ENCODE results near the gene WNK2. TPM values are rescaled to one million over a fixed set of nuclear protein-coding genes. Genes with fewer than 3 reads are reported as not detected.

The WNK2 gene
- total RNA-seq, 1 experiment from 2014 or later, result 0.14 TPM

DNA sequence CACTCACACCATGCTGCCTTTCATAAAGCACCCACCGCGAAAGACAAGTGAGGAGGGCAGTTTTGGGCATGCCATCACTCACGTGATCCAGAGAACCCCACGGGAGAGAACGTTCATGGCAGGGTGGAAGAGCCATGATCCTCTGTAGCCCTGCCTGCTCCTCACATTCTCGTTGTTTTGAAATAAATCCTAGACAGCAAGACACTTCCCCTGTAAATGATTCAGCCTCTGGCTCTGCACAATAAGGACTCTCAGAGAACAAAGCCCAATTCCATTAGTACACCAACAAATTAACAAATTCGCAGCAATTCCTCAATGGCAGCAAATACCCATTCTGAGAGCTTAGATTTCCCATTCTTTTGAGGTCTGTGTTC is 71.5 kb downstream of the WNK2 start:
- in situ Hi-C loops (cut with HindIII; ENCODE audit: low pct_unique_long_range_greater_than_20kb, low sequenced_read_pairs), result no loop called here
- DNase-seq (ENCODE audit: low read depth), result no peak

DNA sequence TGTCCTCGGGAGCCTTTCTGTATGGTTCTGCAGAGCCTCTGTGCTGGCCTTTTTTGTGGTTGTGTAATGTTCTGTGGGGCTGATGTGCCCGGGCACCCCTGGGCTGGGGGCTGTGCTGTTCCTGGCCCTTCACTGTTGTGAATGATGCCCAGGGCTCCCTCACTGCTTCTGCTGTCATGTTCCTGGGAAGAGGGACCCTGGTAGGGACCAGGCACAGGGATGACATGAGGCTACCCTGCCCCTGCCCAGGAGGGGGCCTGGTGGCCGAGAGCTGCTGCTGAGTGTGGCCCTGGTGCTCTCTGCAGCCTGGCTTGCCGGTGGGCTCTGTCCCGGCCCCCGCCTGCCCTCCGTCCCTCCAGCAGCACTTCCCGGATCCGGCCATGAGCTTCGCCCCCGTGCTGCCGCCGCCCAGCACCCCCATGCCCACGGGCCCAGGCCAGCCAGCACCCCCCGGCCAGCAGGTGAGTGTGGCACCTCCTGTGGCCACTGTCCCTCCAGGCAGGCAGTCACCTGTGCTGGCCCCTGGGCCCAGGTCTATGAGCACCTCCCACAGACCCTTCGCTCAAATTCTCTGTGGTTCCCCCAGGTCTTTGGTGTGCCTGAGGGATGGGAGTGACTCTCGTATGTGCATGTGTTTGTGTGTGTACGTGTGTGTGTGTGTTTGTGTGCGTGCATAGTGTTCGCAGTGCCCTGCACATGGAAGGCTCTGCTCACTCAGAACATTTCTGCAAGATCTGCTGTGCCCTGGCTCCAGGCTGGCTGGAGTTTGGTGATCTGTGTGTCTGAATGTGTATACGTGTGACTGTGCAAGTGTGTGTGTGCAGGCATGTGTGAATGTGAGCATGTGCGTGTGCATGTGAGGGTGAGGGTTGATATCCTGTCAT is 72.3 kb downstream of the WNK2 start:
- DNase-seq (ENCODE audit: low read depth), result no peak
- in situ Hi-C loops (cut with HindIII; ENCODE audit: low pct_unique_long_range_greater_than_20kb, low sequenced_read_pairs), result no loop called here

- in situ Hi-C loops (cut with HindIII; ENCODE audit: low pct_unique_long_range_greater_than_20kb, low sequenced_read_pairs), result no loop called here
- no peak for DNase-seq (ENCODE audit: low read depth)
These were observed 73.2 kb downstream of the WNK2 start for GRCh38 chr9:93256878-93257807.

DNA sequence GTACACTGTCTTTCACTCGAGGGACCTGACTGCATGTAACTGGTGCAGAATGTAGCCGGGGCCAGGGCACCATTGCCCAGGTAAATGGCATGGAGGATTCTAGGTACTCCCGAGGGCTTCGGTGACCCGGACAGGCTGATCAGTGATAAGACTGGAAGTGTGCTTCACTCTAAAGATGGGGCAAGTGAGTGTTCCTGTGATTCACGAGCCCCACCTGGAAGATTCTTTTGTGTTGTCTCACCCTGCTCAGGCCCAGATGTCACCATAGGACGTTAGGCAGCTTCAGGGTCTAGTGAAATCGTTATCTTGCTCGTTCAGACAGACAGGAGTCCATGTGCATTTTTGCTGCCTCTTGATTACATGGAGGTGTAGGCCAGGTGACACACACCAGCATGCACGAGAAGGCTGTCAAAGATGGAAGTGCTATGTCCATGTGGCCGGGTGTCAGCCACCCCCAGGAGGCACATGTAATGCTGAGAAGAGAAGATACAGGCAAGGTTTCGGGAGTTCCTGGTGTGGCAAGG is 73.9 kb downstream of the WNK2 start:
- in situ Hi-C loops (cut with HindIII; ENCODE audit: low pct_unique_long_range_greater_than_20kb, low sequenced_read_pairs), result no loop called here
- no peak for DNase-seq (ENCODE audit: low read depth)

GRCh38 chr9:93258419-93258817 is 74.5 kb downstream of the WNK2 start:
- no peak for DNase-seq (ENCODE audit: low read depth)
- in situ Hi-C loops (cut with HindIII; ENCODE audit: low pct_unique_long_range_greater_than_20kb, low sequenced_read_pairs), result no loop called here

DNA sequence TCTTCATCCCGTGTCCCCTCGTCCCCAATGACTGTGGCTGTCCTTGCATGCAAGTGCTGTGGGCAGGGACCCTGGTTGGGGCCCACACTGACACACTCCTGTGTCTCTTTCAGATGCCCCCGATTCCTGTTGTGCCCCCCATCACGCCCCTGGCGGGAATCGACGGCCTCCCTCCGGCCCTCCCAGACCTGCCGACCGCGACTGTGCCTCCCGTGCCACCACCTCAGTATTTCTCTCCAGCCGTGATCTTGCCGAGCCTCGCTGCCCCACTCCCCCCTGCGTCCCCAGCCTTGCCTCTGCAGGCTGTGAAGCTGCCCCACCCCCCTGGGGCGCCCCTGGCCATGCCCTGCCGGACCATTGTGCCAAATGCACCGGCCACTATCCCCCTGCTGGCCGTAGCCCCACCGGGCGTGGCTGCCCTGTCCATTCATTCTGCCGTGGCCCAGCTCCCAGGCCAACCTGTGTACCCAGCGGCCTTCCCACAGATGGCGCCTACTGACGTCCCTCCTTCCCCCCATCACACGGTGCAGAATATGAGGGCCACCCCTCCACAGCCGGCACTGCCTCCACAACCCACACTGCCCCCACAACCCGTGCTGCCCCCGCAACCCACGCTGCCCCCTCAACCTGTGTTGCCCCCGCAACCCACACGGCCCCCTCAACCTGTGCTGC is 75.0 kb downstream of the WNK2 start:
- in situ Hi-C loops (cut with HindIII; ENCODE audit: low pct_unique_long_range_greater_than_20kb, low sequenced_read_pairs), result no loop called here
- DNase-seq (ENCODE audit: low read depth), result no peak

- in situ Hi-C loops (cut with HindIII; ENCODE audit: low pct_unique_long_range_greater_than_20kb, low sequenced_read_pairs), result no loop called here
- DNase-seq (ENCODE audit: low read depth), result no peak
These were observed 75.7 kb downstream of the WNK2 start for GRCh38 chr9:93259490-93260262.

- in situ Hi-C loops (cut with HindIII; ENCODE audit: low pct_unique_long_range_greater_than_20kb, low sequenced_read_pairs), result no loop called here
- no peak for DNase-seq (ENCODE audit: low read depth)
These were observed 76.5 kb downstream of the WNK2 start for GRCh38 chr9:93260263-93261066.

GRCh38 chr9:93261281-93261680 is 77.3 kb downstream of the WNK2 start:
- no peak for DNase-seq (ENCODE audit: low read depth)
- in situ Hi-C loops (cut with HindIII; ENCODE audit: low pct_unique_long_range_greater_than_20kb, low sequenced_read_pairs), result no loop called here

- in situ Hi-C loops (cut with HindIII; ENCODE audit: low pct_unique_long_range_greater_than_20kb, low sequenced_read_pairs), result no loop called here
- DNase-seq (ENCODE audit: low read depth), result no peak
These were observed 78.0 kb downstream of the WNK2 start for GRCh38 chr9:93261735-93262523.

DNA sequence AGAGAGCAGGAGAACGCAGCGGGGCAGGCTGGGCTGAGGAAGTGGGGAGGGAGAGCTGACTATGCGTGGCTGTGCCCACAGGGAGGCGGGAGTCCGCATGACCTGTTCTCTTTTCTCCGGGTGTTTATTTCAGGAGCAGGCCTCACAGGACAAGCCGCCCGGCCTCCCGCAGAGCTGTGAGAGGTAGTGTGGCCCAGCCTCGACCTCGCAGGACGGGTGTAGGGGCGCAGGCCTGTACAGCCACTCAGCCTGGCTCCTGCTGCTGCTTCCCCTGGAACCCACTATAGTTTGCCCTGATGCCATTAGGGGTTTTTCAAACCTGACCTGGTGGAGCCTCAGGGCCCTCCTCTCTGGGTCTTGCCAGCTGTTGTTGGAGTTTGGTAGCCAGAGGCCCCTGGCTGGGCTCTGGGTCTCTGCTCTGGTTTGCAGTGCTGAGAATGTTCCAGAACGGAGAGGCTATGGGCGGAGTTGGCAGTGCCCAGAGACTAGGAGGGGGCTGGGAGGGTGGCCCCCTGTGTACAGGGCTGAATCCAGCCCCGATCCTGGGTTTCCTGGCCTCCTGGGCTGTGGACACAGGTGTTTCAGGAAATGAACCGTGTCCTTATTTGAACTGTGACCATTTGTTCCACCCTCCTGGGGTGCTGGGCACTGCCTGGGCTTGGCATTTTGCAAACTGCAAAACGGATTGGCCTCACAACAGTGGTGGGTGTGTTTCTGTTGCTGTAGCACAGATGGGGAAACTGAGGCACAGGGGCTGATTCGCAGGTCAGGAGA is 78.8 kb downstream of the WNK2 start:
- in situ Hi-C loops (cut with HindIII; ENCODE audit: low pct_unique_long_range_greater_than_20kb, low sequenced_read_pairs), result no loop called here
- DNase-seq (ENCODE audit: low read depth), result no peak

DNA sequence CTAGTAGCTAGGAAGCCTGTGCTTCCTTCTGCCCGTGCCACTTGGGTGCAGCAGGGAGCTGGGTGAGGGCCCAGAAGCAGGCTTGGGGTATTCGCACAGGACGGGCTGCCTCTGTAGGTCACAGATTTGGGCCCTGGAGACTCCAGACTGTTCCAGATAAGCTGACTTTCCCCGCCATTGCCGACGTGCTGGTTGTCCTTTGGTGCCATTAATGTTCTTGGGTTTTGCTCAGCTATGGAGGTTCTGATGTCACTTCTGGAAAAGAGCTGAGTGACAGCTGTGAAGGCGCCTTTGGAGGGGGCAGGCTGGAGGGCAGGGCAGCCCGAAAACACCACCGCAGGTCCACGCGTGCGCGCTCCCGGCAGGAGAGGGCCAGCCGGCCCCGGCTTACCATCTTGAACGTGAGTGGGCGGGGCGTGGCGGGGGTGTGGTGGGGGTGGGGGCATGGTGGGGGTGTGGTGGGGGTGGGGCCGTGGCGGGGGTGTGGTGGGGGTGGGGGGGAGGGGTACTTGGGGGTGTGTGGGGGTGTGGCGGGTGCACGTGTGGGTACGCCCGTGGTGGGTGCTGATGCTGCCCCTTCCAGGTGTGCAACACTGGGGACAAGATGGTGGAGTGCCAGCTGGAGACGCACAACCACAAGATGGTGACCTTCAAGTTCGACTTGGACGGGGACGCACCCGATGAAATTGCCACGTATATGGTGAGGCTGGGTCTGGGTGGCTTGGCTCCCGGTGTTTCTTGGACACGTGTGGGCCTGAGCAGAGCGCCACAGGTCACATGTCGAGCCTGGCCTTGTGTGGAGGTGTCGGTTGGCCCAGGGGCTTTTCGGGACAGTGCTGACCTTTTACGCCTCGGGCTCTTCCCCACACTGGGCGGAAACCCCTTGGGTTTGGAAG is 79.6 kb downstream of the WNK2 start:
- DNase-seq (ENCODE audit: low read depth), result no peak
- in situ Hi-C loops (cut with HindIII; ENCODE audit: low pct_unique_long_range_greater_than_20kb, low sequenced_read_pairs), result no loop called here

GRCh38 chr9:93264338-93265125 is 80.6 kb downstream of the WNK2 start:
- no peak for DNase-seq (ENCODE audit: low read depth)
- in situ Hi-C loops (cut with HindIII; ENCODE audit: low pct_unique_long_range_greater_than_20kb, low sequenced_read_pairs), result no loop called here

DNA sequence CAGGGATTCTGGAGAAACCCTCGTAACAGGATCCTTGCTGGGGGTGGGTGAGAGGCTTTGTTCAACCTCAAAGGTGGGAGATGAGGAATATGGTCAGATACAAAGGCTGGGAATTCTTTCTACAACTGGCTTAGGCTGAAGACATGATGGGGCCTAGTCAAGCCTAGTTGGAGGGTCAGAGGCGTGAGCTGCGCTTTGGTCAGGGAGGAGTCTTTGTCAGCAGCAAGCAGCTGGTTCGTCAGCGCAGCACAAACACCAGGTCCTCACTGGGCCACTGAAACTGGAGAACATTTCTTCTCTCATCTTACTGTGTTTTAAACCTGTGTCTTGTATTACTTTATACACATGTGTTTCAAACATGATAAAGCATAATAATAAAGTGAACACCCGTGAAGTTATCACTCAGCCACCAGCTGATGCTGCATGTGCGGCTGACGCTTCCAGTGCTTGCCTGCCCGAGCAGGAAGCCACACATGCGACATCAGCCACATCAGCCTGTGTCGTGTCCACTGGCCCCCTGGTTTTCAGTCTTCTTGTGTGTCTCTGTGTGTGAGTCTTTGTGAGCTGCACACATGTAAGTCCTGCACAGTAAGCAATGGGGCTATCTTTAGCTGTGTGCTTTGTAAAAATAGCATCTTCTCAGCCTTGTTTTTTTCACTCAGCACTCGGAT is 81.5 kb downstream of the WNK2 start:
- DNase-seq (ENCODE audit: low read depth), result no peak

More for the DNA sequence above, 81.5 kb downstream of the WNK2 start:
- in situ Hi-C loops (cut with HindIII; ENCODE audit: low pct_unique_long_range_greater_than_20kb, low sequenced_read_pairs), result no loop called here
